Natural killer cell (primary cell): ENCODE data around the gene TRIM61. TPM values are rescaled to one million over a fixed set of nuclear protein-coding genes. Genes with fewer than 3 reads are reported as not detected.
"Not testable (repeated sequence)": the region's sequence is repeated elsewhere in the genome, so short reads cannot be mapped to it uniquely, and the experiment has no call there.

Experiments
- ATAC-seq, 3 donors: fragments of 150-1000 bp in 2 of 3; fragments of 200-7000 bp in 1 of 3; cut with Tn5 transposase; 1 replicate in 1 of 3; 2 replicates in 2 of 3; pipeline ENCODE4 v1.10.0; 2021; ENCODE audit warnings: mild to moderate bottlenecking in 2 of 3, moderate library complexity in 2 of 3
- DNase-seq, 2 donors: peaks; one replicate each; pipeline versions ENCODE4 v3.0.0 to v3.0.0-alpha.2; 2013 to 2021; ENCODE audit warnings: mixed read lengths in 1 of 2
- H3K27ac ChIP-seq: one replicate; pipeline ENCODE4 v1.5.1; 2013; ENCODE audit warnings: mild to moderate bottlenecking, low read length
- H3K27me3 ChIP-seq: one replicate; pipeline ENCODE4 v1.6.1; 2013; ENCODE audit warnings: low read length; ENCODE audit not compliant: control insufficient read depth, insufficient read depth
- H3K36me3 ChIP-seq: one replicate; pipeline ENCODE4 v1.6.1; 2013; ENCODE audit warnings: low read length; ENCODE audit not compliant: control insufficient read depth, insufficient read depth
- H3K4me1 ChIP-seq: one replicate; pipeline ENCODE4 v1.6.1; 2013; ENCODE audit warnings: low read length; ENCODE audit not compliant: control insufficient read depth, insufficient read depth
- H3K4me3 ChIP-seq: one replicate; pipeline ENCODE4 v1.5.1; 2013; ENCODE audit warnings: low read length
- H3K9me3 ChIP-seq: one replicate; pipeline ENCODE4 v1.6.1; 2013; ENCODE audit warnings: low read length; ENCODE audit not compliant: control insufficient read depth, insufficient read depth
- H3K27ac Mint-ChIP-seq, 2 donors: one replicate each; pipeline ENCODE4 v1.8.0; 2022; ENCODE audit warnings: mild to moderate bottlenecking in 2 of 2, mixed read lengths in 2 of 2, moderate library complexity in 1 of 2
- H3K27me3 Mint-ChIP-seq, 2 donors: one replicate each; pipeline ENCODE4 v1.8.0; 2022; ENCODE audit warnings: low read depth in 2 of 2, mixed read lengths in 2 of 2
- H3K36me3 Mint-ChIP-seq: one replicate; pipeline ENCODE4 v1.8.0; 2022; ENCODE audit warnings: mixed read lengths
- H3K4me1 Mint-ChIP-seq, 2 donors: one replicate each; pipeline ENCODE4 v1.8.0; 2022; ENCODE audit warnings: mixed read lengths in 2 of 2
- H3K4me3 Mint-ChIP-seq: one replicate; pipeline ENCODE4 v1.8.0; 2022; ENCODE audit warnings: mild to moderate bottlenecking, moderate library complexity, mixed read lengths
- H3K9me3 Mint-ChIP-seq, 2 donors: one replicate each; pipeline ENCODE4 v1.8.0; 2022; ENCODE audit warnings: mixed read lengths in 2 of 2
- CTCF ChIP-seq: fragments of 200-600 bp; IDR thresholded peaks from one replicate; pipeline ENCODE4 v1.8.0; 2022; ENCODE audit warnings: antibody characterized with exemption
- WGBS: methylation state at CpG from one replicate; pipeline ENCODE4 v1.1.7; 2013; ENCODE audit warnings: missing lambda C conversion rate; ENCODE audit not compliant: insufficient coverage; 5-methylcytosine and 5-hydroxymethylcytosine counted together
- intact Hi-C: fragments of 100-400 bp; cut with micrococcal nuclease; formaldehyde crosslinking; loops from one replicate; pipeline ENCODE4 v1.14.2; 2022
- total RNA-seq, 4 donors: library from RNA; stranded (reverse); fragments of 120-200 nt in 1 of 4; gene quantifications; one replicate each; pipeline versions ENCODE4 v1.2.3 to v1.2.4, GENCODE V29; 2013 to 2022

Gene TRIM61
- 1 to 10 TPM; 1.1 to 2.0 (median 1.2) TPM for total RNA-seq
- 1.0 TPM for total RNA-seq (2013)

- H3K4me3 ChIP-seq = peak within 1 kb of the TSS; percentile 63
- H3K27ac ChIP-seq = peak within 1 kb of the TSS; percentile 67
Observed at GRCh38 chr4:164977243-164978164, at the start of gene TRIM61. Gene TRIM61 (minus strand): TSS chr4:164977657. CDS start chr4:164970002, 7,655 bp downstream.

GRCh38 chr4:165025782-165026181 lies 48.3 kb upstream of the TRIM61 start:
- H3K4me3 Mint-ChIP-seq, H3K9me3 Mint-ChIP-seq, H3K27me3 ChIP-seq, H3K27me3 Mint-ChIP-seq, H3K27ac Mint-ChIP-seq, H3K4me1 ChIP-seq, DNase-seq, H3K4me1 Mint-ChIP-seq, H3K36me3 ChIP-seq, intact Hi-C loops, H3K36me3 Mint-ChIP-seq, ATAC-seq, H3K27ac ChIP-seq, H3K9me3 ChIP-seq, H3K4me3 ChIP-seq: not testable (repeated sequence)
- WGBS = 92% methylated on average over 7 of the region's 8 CpGs

More at GRCh38 chr4:164977243-164978164, at the start of gene TRIM61:
- Histone ChIP-seq H3K27me3 (no peaks in the 10 kb centered on the region), H3K9me3 (no peaks in the 10 kb centered on the region), H3K4me1 (peaks cover 15% of the 10 kb centered on the region), H3K36me3 (peaks cover 2% of the 10 kb centered on the region)
- 28% methylated on average over 25 of the region's 27 CpGs for WGBS
- H3K36me3 Mint-ChIP-seq = no peaks in the 10 kb centered on the region
- DNase-seq (peak; percentile 39 to 72), ATAC-seq (peak; percentile 73 to 87 (median 85))
- H3K9me3 Mint-ChIP-seq = no peaks in the 10 kb centered on the region
- TF ChIP-seq CTCF = no peak
- peaks cover 22 to 28% of the 10 kb centered on the region in 2 donors for H3K4me1 Mint-ChIP-seq
- H3K4me3 Mint-ChIP-seq = peak within 1 kb of the TSS; percentile 89
- intact Hi-C loops = no loop called here
- H3K27ac Mint-ChIP-seq = peak within 1 kb of the TSS; percentile 80 to 92
- no peaks in the 10 kb centered on the region for H3K27me3 Mint-ChIP-seq

- 96% methylated on average over 26 of the region's 30 CpGs for WGBS
- H3K36me3 Mint-ChIP-seq, H3K27me3 Mint-ChIP-seq, H3K27me3 ChIP-seq, H3K4me3 ChIP-seq, H3K27ac Mint-ChIP-seq, intact Hi-C loops, DNase-seq, H3K27ac ChIP-seq, H3K4me1 ChIP-seq, H3K36me3 ChIP-seq, H3K4me1 Mint-ChIP-seq, H3K9me3 ChIP-seq, H3K9me3 Mint-ChIP-seq, ATAC-seq, H3K4me3 Mint-ChIP-seq: not testable (repeated sequence)
Observed at GRCh38 chr4:165019995-165020394, 42.5 kb upstream of the TRIM61 start.

GRCh38 chr4:165016971-165017370 lies 39.5 kb upstream of the TRIM61 start:
- no peaks in the 10 kb centered on the region for H3K9me3 ChIP-seq
- H3K27ac Mint-ChIP-seq = no peak overlapping the region
- H3K9me3 Mint-ChIP-seq = no peaks in the 10 kb centered on the region
- ATAC-seq = no peak
- DNase-seq = no peak
- 62% methylated on average over 5 of the region's 5 CpGs for WGBS
- H3K36me3 Mint-ChIP-seq = no peaks in the 10 kb centered on the region
- H3K27me3 Mint-ChIP-seq = peaks cover 6 to 8% of the 10 kb centered on the region in 2 donors
- H3K27ac ChIP-seq = no peak overlapping the region
- no peaks in the 10 kb centered on the region for H3K36me3 ChIP-seq
- no peak overlapping the region for H3K4me3 Mint-ChIP-seq
- no peaks in the 10 kb centered on the region for H3K27me3 ChIP-seq
- no peak for TF ChIP-seq CTCF
- no peaks in the 10 kb centered on the region for H3K4me1 ChIP-seq
- intact Hi-C loops = no loop called here
- H3K4me1 Mint-ChIP-seq = no peaks in the 10 kb centered on the region
- H3K4me3 ChIP-seq = no peak overlapping the region
